ENCODE measurements around the gene FAM136A. TPM values are rescaled to one million over a fixed set of nuclear protein-coding genes. Genes with fewer than 3 reads are reported as not detected.
"Not testable (repeated sequence)": the region's sequence is repeated elsewhere in the genome, so short reads cannot be mapped to it uniquely, and the experiment has no call there.

Gene FAM136A
- total RNA-seq, 1 donor from 2014 or later = 23.4 TPM

GRCh38 chr2:70310899-70311298 lies 9.0 kb upstream of the FAM136A start:
- no peaks in the 10 kb centered on the region for H3K27me3 ChIP-seq (ENCODE audit: control insufficient read depth, insufficient read depth, low read length)
- H3K36me3 ChIP-seq (ENCODE audit: control insufficient read depth, insufficient read depth, low read length) = no peaks in the 10 kb centered on the region
- H3K4me3 ChIP-seq (ENCODE audit: low read depth, low read length) = no peak overlapping the region
- no peak for FAIRE-seq
- no peak for DNase-seq (ENCODE audit: low read depth)
- TF ChIP-seq, protein P1, sequence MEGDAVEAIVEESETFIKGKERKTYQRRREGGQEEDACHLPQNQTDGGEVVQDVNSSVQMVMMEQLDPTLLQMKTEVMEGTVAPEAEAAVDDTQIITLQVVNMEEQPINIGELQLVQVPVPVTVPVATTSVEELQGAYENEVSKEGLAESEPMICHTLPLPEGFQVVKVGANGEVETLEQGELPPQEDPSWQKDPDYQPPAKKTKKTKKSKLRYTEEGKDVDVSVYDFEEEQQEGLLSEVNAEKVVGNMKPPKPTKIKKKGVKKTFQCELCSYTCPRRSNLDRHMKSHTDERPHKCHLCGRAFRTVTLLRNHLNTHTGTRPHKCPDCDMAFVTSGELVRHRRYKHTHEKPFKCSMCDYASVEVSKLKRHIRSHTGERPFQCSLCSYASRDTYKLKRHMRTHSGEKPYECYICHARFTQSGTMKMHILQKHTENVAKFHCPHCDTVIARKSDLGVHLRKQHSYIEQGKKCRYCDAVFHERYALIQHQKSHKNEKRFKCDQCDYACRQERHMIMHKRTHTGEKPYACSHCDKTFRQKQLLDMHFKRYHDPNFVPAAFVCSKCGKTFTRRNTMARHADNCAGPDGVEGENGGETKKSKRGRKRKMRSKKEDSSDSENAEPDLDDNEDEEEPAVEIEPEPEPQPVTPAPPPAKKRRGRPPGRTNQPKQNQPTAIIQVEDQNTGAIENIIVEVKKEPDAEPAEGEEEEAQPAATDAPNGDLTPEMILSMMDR (IDR thresholded peaks at IDR 0.05; ENCODE audit: insufficient read depth, low read length, severe bottlenecking) = no peak

DNA sequence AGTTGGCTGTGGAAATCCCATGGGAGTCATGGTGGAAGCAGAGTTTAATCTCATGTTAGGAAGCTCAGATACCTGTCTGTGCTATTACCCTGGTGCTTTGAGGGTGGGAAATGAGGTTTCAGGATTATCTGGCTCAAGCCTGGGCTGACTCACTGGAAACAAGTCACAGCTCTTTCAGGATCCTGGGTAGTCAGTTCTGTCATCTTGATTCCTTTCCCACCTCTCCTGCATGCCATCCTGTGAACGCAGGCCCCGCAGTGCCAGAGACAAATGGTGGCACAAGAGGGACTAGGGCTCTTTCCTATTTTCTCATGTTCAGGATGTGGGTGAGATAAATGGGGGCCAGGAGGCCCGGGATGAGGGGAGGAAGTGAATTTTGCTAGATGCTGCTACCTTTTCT lies 3.7 kb upstream of the FAM136A start:
- FAIRE-seq (no peak), DNase-seq (ENCODE audit: low read depth) (peak; percentile 76)
- TF ChIP-seq, protein P1 (IDR thresholded peaks at IDR 0.05; ENCODE audit: insufficient read depth, low read length, severe bottlenecking) = no peak
- no peak overlapping the region for H3K4me3 ChIP-seq (ENCODE audit: low read depth, low read length)
- H3K36me3 ChIP-seq (ENCODE audit: control insufficient read depth, insufficient read depth, low read length) = no peaks in the 10 kb centered on the region
- no peaks in the 10 kb centered on the region for H3K27me3 ChIP-seq (ENCODE audit: control insufficient read depth, insufficient read depth, low read length)

- TF ChIP-seq, protein P1 (IDR thresholded peaks at IDR 0.05; ENCODE audit: insufficient read depth, low read length, severe bottlenecking) = no peak
- H3K27me3 ChIP-seq (ENCODE audit: control insufficient read depth, insufficient read depth, low read length) = no peaks in the 10 kb centered on the region
- no peak for FAIRE-seq
- DNase-seq (ENCODE audit: low read depth) = peak; percentile 15
- no peak overlapping the region for H3K4me3 ChIP-seq (ENCODE audit: low read depth, low read length)
- no peaks in the 10 kb centered on the region for H3K36me3 ChIP-seq (ENCODE audit: control insufficient read depth, insufficient read depth, low read length)
Observed at GRCh38 chr2:70304498-70304897, 2.6 kb upstream of the FAM136A start.

- Histone ChIP-seq H3K27me3 (ENCODE audit: control insufficient read depth, insufficient read depth, low read length) (no peaks in the 10 kb centered on the region), H3K36me3 (ENCODE audit: control insufficient read depth, insufficient read depth, low read length) (no peaks in the 10 kb centered on the region), H3K4me3 (ENCODE audit: low read depth, low read length) (no peak overlapping the region)
- FAIRE-seq (no peak), DNase-seq (ENCODE audit: low read depth) (no peak)
- TF ChIP-seq, protein P1 (IDR thresholded peaks at IDR 0.05; ENCODE audit: insufficient read depth, low read length, severe bottlenecking) = no peak
Observed at GRCh38 chr2:70303186-70303585, 1.3 kb upstream of the FAM136A start.

- DNase-seq (ENCODE audit: low read depth); H3K27me3 ChIP-seq (ENCODE audit: control insufficient read depth, insufficient read depth, low read length); FAIRE-seq; H3K36me3 ChIP-seq (ENCODE audit: control insufficient read depth, insufficient read depth, low read length): not testable (repeated sequence)
- peak overlapping the region; percentile 96 for H3K4me3 ChIP-seq (ENCODE audit: low read depth, low read length)
Observed at GRCh38 chr2:70302195-70302546, 304 bp upstream of the FAM136A start.

- FAIRE-seq (no peak), DNase-seq (ENCODE audit: low read depth) (no peak)
- TF ChIP-seq, protein P1 (IDR thresholded peaks at IDR 0.05; ENCODE audit: insufficient read depth, low read length, severe bottlenecking) = no peak
- H3K27me3 ChIP-seq (ENCODE audit: control insufficient read depth, insufficient read depth, low read length) = no peaks in the 10 kb centered on the region
- no peaks in the 10 kb centered on the region for H3K36me3 ChIP-seq (ENCODE audit: control insufficient read depth, insufficient read depth, low read length)
- peak overlapping the region; percentile 96 for H3K4me3 ChIP-seq (ENCODE audit: low read depth, low read length)
Observed at GRCh38 chr2:70300771-70301343, 1.0 kb downstream of the FAM136A start.

GRCh38 chr2:70297828-70298227 lies 4.0 kb downstream of the FAM136A start:
- H3K4me3 ChIP-seq (ENCODE audit: low read depth, low read length); H3K36me3 ChIP-seq (ENCODE audit: control insufficient read depth, insufficient read depth, low read length); FAIRE-seq; H3K27me3 ChIP-seq (ENCODE audit: control insufficient read depth, insufficient read depth, low read length); DNase-seq (ENCODE audit: low read depth): not testable (repeated sequence)
